Upper lobe of right lung (tissue), 1 donor: ENCODE data around the gene OSBPL5. TPM values are rescaled to one million over a fixed set of nuclear protein-coding genes. Genes with fewer than 3 reads are reported as not detected.

Source experiments
- ATAC-seq: fragments of 200-7000 bp; cut with Tn5 transposase; one replicate; pipeline ENCODE4 v1.9.1; 2020; ENCODE audit warnings: mild to moderate bottlenecking, moderate library complexity
- DNase-seq: peaks from one replicate; pipeline ENCODE4 v3.0.0-alpha.2; 2020
- H3K27ac ChIP-seq: fragments of 200-600 bp; one replicate; pipeline ENCODE4 v1.8.0; 2022
- H3K27me3 ChIP-seq: fragments of 200-600 bp; one replicate; pipeline ENCODE4 v1.8.0; 2022; ENCODE audit warnings: mild to moderate bottlenecking
- H3K36me3 ChIP-seq: fragments of 200-600 bp; one replicate; pipeline ENCODE4 v1.8.0; 2022
- H3K4me1 ChIP-seq: fragments of 200-600 bp; one replicate; pipeline ENCODE4 v1.8.0; 2022
- H3K4me3 ChIP-seq: fragments of 200-600 bp; one replicate; pipeline ENCODE4 v1.8.0; 2022; ENCODE audit warnings: mild to moderate bottlenecking
- H3K9me3 ChIP-seq: fragments of 200-600 bp; one replicate; pipeline ENCODE4 v1.8.0; 2022
- intact Hi-C: fragments of 100-400 bp; cut with DNase I; formaldehyde crosslinking; loops from one replicate; pipeline ENCODE4 v1.11.0; 2022
- total RNA-seq: library from RNA; stranded (reverse); fragmentation: NEBNext Ultra II Directional; extraction: Animal tissue kit (Norgen Biotek cat#: 25700); gene quantifications from one replicate; pipeline ENCODE4 v1.2.1, GENCODE V29; 2021
- TF ChIP-seq, protein P1 (sequence below): fragments of 200-600 bp; IDR thresholded peaks from one replicate; pipeline ENCODE4 v1.8.0; 2022; ENCODE audit warnings: antibody characterized with exemption
- donor health status: DM: no; HTN: yes; CAD: no; lungs with severe emphysema.

Gene OSBPL5
- total RNA-seq, 1 donor from 2014 or later, result 52.6 TPM

DNA sequence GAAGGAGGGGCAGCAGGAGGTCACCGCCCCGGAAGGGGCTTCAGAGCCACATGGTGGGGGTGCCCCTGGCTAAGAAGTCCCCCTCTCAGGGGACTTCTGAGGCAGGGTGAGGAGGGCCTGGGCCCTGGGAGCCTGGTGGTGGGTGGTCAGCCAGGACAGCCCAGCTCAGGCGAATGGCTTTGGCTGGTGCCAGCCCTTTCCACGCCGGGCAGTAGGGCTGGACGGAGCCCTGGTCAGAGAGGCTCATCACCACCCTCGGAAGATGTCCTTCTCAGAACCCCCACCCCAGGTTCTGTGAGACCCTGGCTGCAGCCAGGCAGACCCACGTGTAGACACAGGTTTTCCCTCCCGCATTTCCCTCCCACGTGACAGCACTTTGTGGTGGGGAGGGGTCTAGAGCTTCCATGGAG, 35.9 kb downstream of the OSBPL5 start:
- no peak overlapping the region for H3K4me3 ChIP-seq
- no peaks in the 10 kb centered on the region for H3K27me3 ChIP-seq
- ATAC-seq (no peak), DNase-seq (no peak)
- H3K9me3 ChIP-seq, result no peaks in the 10 kb centered on the region
- H3K4me1 ChIP-seq, result peaks cover 7% of the 10 kb centered on the region
- no peak overlapping the region for H3K27ac ChIP-seq
- no peaks in the 10 kb centered on the region for H3K36me3 ChIP-seq
- TF ChIP-seq, protein P1, sequence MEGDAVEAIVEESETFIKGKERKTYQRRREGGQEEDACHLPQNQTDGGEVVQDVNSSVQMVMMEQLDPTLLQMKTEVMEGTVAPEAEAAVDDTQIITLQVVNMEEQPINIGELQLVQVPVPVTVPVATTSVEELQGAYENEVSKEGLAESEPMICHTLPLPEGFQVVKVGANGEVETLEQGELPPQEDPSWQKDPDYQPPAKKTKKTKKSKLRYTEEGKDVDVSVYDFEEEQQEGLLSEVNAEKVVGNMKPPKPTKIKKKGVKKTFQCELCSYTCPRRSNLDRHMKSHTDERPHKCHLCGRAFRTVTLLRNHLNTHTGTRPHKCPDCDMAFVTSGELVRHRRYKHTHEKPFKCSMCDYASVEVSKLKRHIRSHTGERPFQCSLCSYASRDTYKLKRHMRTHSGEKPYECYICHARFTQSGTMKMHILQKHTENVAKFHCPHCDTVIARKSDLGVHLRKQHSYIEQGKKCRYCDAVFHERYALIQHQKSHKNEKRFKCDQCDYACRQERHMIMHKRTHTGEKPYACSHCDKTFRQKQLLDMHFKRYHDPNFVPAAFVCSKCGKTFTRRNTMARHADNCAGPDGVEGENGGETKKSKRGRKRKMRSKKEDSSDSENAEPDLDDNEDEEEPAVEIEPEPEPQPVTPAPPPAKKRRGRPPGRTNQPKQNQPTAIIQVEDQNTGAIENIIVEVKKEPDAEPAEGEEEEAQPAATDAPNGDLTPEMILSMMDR, result no peak
- intact Hi-C loops, result no loop called here

DNA sequence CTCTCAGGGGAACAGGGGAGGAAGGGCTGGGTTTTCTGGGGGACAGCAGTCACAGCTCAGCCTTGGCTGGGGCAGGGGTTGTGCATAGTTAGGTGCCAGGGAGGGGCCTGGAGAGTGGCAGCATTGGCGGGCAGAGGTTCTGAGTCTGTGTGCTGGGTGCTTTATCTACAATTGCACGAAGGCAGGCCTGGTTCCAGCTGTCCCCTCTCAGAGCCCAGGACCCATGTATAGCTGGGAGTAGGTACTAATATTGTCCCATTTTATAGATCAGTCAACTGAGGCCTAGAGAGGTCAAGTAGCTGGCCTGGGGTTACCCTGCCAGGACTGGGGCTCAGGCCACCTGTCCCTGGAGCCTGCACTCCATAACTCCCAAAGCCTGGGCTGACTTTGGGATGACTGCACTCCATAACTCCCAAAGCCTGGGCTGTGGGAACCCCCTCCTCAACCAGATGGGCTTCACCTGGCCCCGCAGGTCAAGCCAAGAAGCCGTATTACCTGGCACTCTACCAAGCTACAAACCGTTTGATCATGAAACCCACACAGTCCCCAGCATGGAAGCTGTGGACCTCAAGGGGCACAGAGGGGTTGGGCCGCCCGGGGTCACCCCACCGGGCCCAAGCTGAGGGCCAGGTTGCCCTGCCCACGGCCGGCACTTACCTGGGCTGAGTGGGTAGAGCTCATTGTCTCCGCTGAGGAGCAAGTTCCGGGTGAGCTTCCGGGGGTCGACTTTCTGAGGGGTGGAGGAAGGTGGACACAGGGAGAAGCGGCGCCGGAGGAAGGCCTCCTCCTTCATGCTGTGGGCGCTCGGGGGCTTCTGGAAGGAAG, 36.5 kb downstream of the OSBPL5 start:
- no peak overlapping the region for H3K4me3 ChIP-seq
- peaks cover 13% of the 10 kb centered on the region for H3K4me1 ChIP-seq
- H3K9me3 ChIP-seq, result no peaks in the 10 kb centered on the region
- TF ChIP-seq, protein P1, result no peak
- ATAC-seq, result no peak
- intact Hi-C loops, result no loop called here
- no peaks in the 10 kb centered on the region for H3K27me3 ChIP-seq
- H3K36me3 ChIP-seq, result no peaks in the 10 kb centered on the region
- H3K27ac ChIP-seq, result peak overlapping the region; percentile 70
- DNase-seq, result peak; percentile 63

DNA sequence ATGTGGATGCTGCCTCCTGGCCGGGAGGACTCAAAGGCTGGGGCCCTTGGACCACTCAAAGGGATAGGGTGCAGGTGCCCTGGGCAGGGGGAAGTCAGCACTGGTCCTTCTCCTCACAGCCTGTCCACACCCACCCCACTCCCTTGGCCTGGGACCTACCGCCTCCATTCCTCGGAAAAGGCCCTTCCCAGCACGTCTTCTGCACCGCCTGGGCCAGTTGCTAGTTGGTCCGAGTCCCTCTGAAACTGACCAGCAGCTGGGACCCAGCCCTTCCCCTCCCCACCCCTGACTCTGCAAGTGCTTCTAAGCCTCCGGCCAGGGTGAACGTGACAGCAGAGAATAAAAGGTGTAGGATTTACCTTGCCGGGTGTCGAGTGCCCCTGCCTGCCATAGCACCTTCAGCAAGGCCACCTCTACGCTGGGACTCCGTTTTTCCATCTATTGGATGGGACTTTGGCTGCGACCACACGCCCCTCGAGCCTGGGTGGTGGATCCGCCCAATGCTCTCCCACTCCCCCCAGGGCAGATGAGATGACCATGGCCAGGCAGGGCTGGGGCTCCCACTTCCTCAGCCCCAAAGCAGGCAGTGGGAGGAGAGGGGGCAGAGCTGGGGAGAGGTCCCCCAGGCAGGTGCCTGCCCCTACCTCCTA, 37.3 kb downstream of the OSBPL5 start:
- DNase-seq, result peak; percentile 43
- H3K36me3 ChIP-seq, result no peaks in the 10 kb centered on the region
- H3K4me1 ChIP-seq, result peaks cover 20% of the 10 kb centered on the region
- ATAC-seq, result no peak
- H3K27ac ChIP-seq, result peak overlapping the region; percentile 70
- no peaks in the 10 kb centered on the region for H3K27me3 ChIP-seq
- H3K9me3 ChIP-seq, result no peaks in the 10 kb centered on the region
- TF ChIP-seq, protein P1, result no peak
- intact Hi-C loops, result no loop called here
- H3K4me3 ChIP-seq, result no peak overlapping the region

DNA sequence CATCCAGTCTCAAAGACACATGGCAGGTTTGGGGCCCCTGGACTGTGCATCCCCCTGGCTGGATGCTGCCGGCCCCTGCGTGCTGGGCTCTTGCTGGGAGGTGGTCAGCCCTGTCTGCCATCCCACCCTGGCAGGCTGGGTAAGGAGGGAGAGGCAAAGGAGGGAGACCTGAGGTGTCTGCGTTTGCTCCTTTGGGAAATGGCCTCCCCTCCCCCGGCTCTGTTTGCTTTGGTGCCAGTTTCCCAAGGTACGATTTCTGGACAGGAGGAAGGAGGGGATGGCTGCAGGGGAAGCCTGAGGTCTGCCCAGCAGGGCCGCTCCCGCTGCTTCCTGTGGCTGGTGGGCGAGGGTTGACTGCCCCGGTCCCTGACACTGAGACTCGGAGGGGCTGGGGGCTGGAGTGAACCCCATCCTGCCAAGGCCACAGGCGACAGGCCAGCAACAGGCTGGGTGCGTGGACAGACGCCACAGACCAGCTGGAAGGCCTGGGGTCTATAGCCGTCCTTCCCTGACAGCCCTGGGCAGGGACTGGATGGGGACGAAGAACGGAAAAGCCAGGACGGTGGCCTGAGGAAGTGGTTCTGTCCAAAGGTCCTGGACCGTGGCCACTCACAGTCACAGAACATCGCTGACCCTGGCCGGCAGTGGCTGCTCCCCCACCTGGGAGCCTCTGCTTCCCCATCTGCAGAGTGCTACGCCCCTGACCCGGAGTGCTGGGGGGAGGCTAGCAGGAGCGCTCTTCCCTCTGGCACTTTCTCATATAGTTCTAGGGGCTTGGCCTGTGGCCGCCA, 38.0 kb downstream of the OSBPL5 start:
- intact Hi-C loops, result no loop called here
- Histone ChIP-seq H3K9me3 (no peaks in the 10 kb centered on the region), H3K4me1 (peaks cover 25% of the 10 kb centered on the region), H3K27me3 (no peaks in the 10 kb centered on the region), H3K4me3 (no peak overlapping the region), H3K27ac (peak overlapping the region; percentile 70), H3K36me3 (peaks cover 2% of the 10 kb centered on the region)
- TF ChIP-seq, protein P1, result no peak
- ATAC-seq (no peak), DNase-seq (peak; percentile 62)

DNA sequence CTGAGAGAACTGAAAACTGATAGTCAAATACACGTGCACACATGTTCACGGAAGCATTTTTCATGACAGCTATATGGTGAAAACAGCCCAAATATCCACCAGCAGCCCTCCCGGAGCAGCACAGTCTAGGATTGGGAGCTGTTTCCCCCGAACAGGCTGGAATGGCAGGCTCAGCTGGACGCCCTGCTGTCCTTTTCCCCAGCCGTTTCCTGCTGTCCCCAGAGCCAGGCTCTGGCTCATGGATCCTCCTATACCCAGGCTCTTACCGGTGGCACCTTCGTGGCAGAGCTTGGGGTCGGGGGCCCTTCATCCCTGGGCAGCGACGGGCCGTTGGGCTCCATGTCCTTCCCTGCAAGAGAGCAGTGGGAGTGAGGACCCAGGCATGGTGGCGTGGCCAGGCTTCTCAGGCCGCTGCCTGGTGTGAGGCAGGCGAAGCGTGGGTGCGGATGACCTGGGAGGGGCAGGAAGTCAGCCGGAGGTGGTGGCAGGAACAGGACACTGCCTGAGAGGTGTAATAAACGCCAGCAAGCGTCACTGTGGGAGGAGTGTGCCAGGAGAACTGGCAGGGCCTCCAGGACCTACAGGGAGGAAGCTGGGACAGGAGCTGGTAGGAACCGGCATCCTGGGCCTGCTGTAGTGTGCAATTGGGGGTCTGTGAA, 38.8 kb downstream of the OSBPL5 start:
- intact Hi-C loops, result no loop called here
- peak overlapping the region; percentile 70 for H3K27ac ChIP-seq
- H3K27me3 ChIP-seq, result no peaks in the 10 kb centered on the region
- ATAC-seq (peak; percentile 55), DNase-seq (peak; percentile 73)
- peaks cover 25% of the 10 kb centered on the region for H3K4me1 ChIP-seq
- H3K9me3 ChIP-seq, result no peaks in the 10 kb centered on the region
- TF ChIP-seq, protein P1, result no peak
- peak overlapping the region; percentile 16 for H3K4me3 ChIP-seq
- H3K36me3 ChIP-seq, result peaks cover 10% of the 10 kb centered on the region
